Stimulated activated CD4-positive, alpha-beta T cell treated with anti-CD3 and anti-CD28 coated beads, TNF-alpha, amount 100 ng/mL, for 48 hours (primary cell): ENCODE measurements around the gene DNAJC8.

ENCODE experiments used
- DNase-seq, 3 donors: peaks; one replicate each; pipeline ENCODE4 v3.0.0-alpha.2; 2020; ENCODE audit warnings: low read depth in 3 of 3

DNAJC8 gene, protein sequence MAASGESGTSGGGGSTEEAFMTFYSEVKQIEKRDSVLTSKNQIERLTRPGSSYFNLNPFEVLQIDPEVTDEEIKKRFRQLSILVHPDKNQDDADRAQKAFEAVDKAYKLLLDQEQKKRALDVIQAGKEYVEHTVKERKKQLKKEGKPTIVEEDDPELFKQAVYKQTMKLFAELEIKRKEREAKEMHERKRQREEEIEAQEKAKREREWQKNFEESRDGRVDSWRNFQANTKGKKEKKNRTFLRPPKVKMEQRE

DNA sequence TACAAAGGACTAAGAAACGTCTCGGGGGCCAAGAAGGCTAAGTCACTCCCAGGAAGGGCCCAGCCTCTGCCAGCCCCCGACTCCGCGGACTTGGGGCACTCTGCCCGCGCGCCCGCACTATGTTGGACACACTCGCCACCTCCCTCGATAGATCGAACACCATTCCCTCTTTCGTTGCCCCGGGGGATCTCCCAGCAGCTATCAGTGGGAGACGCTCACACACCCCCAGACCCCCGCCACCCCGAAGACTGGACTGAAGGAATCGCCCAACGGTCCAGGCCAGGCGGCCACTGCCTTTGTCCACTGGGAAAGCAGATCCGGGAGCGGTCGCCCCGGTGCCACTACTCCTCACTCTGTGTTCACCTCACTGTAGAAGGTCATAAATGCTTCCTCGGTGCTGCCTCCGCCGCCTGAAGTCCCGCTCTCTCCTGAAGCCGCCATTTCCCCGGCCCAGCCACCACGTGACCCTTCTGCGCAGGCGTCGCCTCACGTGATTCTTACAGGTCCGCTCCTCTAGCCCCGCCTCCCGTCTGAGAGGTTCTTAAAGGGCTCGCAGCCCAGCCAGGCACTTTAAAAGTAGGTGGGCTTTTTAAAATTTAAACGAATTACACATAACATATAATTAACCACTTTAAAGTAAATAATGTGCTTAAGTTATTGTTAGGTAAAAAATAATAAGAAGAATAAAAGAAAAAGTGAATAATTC lies at the start of gene DNAJC8:
DNAJC8 (minus strand) TSS at position 472 of the 706 bp plus-strand sequence; CDS start at position 441, 31 bp downstream.
- DNase-seq = peak; percentile 90 to 97 (median 92)

DNA sequence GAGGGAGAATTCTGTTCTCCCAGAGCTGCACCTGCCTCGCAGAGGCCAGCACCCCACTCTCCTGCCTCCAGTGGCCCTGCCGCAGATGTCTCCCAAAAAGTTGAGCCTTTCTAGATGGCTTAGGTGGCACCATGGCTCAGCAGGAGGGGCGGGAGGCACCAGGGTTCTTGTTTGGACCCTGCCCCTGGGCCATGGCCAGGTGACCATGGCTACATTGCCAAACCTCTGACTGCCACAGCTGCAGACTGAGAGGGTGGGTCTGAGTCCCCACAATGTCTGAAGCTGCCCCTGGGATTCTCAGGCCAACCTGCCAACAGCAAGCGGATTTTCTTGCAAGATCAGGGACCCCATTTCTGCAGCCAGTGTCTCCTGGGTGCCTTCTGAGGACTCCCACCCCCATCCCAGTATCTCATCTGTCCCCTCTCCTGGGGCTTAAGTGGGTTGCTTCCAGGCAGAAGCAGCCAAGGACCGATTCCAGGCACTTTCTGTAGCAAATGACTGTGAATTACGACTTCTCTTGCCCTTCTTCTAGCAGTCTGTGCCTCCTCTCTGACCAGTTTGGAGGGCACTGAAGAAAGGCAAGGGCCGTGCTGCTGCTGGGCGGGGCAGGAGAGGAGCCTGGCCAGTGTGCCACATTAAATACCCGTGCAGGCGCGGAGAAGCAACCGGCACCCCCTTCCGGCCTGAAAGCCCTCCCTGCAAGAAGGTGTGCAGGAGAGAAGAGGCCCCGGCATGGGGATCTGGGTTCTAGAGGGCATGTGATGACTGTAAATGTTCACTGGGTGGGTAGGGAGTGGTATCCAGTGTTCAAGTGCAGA lies 49.0 kb upstream of the DNAJC8 start:
- DNase-seq = no peak

DNA sequence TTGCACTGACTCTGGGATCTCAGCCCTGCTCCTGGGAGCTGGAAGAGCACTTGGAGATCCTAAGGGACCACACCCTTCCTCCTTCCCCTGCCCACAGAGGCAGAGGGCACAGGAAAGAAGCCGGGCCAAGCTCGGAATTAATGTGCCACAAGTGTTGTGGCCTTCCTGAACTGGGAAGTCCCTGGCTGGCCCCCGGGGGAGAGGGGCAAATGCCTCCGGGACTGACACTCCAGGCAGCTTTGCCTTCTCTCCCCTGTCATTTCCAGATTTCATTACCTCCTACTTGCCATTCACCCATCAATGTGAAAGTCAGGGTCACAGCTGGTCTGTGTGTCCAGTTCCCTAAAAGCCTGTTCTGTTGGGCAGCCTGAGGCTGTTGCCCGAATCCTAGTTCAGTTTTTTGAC lies 48.1 kb upstream of the DNAJC8 start:
- no peak for DNase-seq

DNA sequence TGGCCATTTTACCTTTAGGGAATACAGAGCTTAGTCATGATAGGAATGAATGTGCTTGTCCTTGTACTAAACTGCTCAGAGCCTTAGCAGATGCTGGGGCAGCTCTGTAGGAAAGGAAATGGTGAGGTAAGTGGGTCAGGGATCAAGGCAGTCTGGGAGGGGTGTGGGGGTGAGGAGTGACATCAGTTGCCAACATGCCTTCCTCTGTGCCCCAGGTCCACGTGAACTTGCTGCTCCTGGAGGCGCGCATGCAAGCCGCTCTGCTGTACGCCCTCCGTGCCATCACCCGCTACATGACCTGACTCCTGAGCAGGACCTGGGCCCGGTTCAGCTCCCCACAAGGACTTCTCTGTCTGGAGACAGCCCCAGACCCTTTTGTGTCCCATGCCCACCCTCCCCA lies 47.7 kb upstream of the DNAJC8 start:
- no peak for DNase-seq

DNA sequence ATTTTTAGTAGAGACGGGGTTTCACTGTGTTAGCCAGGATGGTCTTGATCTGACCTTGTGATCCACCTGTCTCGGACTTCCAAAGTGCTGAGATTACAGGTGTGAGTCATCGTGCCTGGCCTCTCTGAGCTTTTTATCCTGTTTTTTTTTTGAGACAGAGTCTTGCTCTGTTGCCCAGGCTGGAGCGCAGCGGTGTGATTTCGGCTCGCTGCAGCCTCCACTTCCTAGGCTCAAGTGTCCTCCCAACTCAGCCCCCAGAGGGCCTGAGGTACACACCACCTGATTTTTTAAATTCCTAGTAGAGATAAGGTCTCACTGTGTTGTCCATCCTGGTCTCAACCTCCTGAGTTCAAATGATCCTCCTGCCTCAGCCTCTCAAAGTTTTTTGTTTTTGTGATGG lies 46.9 kb upstream of the DNAJC8 start:
- no peak for DNase-seq

DNA sequence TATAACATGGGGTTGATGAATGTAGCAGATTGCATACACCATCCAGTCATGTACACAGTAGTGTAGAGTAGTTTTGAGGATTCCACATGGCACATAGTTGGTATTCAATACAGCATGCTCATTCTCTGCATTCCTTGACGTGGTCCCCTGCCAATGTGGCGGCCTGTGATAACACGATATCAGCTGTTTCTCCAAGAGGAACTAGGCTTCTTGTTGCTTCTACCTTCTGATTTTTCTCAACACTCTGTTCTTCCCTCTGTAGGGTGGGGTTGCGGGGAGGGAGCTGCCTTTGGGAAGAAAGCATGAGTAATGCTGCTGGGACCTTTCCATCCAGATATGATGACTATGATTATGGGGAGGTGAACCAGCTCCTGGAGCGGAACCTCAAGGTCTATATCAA lies 45.9 kb upstream of the DNAJC8 start:
- no peak for DNase-seq

DNA sequence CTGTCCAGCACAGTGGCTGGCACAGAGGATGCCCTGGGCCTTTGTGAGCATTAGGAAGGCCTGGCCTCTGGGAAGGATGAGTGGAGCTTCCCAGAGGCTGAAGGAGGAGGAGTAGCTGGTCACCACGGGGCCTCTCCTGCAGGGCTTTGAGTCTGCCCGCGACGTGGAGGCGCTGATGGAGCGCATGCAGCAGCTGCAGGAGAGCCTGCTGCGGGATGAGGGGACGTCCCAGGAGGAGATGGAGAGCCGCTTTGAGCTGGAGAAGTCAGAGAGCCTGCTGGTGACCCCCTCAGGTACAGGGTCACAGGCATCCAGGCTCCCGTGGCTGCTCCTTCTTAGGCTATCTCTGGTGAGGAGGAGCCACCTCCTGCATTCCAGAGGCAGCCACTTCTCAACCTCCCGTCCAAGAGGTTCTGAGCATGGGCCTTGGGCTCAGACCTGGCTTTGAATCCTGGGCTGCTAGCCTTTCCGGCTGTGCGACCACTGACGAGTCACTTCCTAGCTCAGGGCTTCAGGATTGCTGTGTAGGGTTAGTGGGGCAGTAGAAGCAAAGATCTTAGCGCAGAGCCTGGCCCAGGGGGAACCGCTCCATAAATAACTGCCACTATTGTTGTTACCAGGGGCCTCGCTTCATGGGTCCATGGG lies 40.5 kb upstream of the DNAJC8 start:
- DNase-seq = no peak

DNA sequence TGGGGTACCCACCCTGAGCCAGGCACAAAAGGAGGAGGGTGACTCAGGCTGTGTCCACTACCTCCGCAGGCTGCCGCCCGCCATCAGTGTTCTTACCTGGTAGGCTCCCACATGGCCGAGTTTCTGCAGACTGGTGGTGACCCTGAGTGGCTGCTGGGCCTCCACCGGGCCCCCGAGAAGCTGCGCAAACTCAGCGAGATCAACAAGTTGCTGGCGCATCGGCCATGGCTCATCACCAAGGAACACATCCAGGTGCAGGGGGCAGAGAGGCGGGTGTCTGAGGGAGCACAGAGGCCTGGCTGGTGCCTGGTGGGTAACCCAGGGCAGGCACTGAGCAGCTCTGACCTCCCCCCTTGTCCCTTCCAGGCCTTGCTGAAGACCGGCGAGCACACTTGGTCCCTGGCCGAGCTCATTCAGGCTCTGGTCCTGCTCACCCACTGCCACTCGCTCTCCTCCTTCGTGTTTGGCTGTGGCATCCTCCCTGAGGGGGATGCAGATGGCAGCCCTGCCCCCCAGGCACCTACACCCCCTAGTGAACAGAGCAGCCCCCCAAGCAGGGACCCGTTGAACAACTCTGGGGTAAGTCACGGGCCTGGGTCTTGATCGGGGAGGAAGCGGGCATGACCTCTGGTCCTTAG lies 39.5 kb upstream of the DNAJC8 start:
- no peak for DNase-seq

DNA sequence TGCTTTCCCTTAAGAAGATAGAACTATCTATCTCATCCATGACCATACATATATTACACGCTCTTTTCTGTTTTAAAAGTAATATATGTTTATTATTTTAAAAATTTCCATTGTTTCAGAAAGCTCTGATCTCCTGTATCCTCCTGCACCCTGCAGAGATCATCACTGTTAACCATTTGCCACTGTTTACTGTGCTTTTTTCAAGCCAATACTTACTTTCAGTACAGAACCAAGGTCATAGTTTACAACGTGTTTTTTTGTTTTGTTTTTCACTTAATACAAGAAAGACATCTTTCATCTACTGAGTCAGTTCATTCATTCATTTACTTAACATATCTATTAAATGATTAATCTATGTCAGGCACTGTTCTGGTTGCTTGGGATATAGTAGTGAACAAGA lies 36.7 kb upstream of the DNAJC8 start:
- no peak for DNase-seq

DNA sequence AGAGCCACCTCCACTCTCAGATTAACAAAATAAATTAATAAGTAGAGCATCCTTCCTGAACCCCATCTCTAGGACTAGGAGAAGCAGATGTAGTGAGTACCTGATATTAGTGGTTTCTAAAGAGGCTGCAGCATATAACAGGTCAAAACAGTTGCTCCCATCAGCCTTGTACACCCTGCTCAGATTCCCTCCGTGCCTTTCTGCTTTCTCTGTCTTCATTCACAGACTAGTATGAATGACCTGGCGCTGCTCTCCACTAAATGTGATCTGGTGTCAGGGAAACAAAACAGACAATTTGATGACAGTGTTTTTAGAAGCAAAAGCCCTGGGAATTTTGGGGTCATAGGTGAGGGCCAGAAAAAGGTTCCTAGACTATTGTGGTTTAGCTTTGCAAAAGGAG lies 34.8 kb upstream of the DNAJC8 start:
- no peak for DNase-seq

DNA sequence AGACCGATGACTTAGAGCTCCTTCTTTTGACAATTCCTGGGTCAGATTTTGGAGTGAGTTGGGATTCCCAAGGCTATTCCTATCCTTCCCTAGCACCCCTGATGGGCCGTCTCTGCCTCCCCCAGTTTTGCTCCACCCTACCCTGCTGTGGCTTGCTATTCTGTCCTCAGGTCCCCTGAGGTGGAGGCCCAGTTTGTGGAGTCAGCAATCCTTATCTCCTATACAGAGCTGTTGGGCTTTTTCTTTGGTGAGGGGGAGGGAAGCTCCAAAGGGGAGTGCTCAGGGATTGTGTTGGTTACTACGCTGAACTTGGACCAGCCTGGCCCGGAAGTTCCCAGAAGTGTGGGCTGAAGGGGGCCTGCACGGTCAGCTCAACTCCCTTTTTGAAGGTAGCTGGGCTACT lies 34.1 kb upstream of the DNAJC8 start:
- DNase-seq = no peak

DNA sequence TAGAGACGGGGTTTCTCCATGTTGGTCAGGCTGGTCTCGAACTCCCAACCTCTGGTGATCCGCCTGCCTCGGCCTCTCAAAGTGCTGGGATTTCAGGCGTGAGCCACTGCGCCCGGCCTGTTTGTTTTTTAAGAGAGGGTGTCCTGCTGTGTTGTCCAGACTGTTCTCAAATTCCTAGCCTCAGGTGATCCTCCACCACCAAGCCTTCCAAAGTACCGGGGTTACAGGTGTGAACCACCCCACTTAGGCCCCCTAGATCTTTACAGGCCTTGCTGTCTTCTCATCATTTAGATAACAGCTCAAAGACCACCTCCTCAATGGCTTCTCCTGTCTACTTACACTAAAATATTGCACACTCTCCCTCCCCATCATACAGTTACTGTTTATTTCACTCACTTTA lies 32.7 kb upstream of the DNAJC8 start:
- DNase-seq = no peak

DNA sequence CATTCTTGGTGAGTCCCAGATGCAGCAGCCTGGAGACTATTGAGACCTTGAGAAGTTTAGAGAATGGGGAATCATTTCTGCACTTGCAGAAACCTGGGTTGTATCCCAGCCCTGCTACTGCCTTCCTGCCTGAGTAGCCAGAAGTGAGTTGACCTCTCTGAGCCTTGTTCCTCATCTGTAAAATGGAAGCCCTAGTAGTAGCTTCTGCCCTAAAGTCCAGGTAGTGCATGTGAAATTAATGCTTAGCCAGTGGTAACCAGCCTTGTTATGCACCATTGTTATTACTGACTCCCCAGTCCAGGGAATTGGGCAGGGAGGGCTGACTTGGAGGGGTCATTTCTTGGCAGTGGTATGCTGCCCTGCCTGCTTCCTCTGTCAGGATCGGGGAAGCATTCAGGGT lies 32.1 kb upstream of the DNAJC8 start:
- no peak for DNase-seq

DNA sequence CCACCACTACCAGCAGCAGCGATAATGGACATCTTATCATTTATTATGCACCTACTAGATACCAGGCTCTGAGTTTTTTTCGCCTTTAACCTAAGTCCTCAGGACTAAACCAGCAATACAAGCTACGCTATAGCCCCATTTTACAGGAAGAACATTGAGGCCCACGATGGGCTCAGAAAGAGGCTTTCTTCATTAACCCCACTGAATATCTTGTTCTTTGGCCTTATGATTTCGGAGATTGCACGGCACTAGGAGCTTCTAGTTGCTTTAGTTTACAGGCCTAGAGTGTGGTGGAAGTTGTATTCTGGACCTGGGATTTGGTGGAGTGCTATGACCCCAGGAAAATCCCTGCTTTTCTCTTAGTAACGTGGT lies 28.0 kb upstream of the DNAJC8 start:
- DNase-seq = no peak

DNA sequence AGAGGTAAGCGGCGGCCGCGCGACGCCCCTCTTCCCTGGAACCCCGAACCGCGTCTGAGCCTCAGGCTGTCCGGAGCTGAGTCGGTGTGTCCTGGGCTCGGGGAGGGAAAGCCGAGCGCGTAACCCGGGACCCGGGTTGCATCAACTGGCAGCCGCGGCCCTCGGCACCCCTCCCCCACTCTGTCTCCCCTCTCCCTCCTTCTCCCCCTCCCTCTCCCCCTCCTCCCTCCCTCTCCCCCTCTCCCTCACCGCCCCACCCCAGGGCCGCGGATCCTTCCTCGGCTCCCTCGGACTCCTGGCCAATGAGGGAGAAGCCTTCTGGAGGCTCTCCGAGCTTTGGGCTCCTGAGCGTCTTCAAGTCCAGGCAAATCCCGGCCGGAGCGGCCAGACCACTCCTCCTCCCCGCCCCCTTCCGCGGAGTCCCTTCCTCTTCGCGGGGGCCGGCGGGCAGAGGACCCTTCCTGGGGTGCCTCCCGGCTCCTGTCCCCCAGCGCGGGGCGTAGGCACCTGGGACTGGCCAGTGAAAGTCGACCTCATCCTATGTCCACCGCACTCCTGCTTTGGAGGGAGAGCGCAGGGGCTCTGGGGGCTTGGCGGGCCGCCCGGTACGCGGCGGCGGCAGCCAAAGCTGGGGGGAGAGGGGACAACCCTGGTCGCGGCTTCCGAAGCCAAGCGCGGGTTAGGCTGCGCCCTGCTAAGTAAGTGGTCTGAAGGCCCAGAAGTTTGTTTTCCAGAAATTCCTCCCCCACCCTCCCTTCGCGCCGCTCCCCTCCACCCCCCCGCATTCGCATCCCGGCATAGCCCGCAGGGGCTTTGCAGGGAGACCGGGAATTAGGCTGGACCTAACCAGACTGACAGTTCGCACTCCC lies 27.3 kb upstream of the DNAJC8 start:
- no peak for DNase-seq

DNA sequence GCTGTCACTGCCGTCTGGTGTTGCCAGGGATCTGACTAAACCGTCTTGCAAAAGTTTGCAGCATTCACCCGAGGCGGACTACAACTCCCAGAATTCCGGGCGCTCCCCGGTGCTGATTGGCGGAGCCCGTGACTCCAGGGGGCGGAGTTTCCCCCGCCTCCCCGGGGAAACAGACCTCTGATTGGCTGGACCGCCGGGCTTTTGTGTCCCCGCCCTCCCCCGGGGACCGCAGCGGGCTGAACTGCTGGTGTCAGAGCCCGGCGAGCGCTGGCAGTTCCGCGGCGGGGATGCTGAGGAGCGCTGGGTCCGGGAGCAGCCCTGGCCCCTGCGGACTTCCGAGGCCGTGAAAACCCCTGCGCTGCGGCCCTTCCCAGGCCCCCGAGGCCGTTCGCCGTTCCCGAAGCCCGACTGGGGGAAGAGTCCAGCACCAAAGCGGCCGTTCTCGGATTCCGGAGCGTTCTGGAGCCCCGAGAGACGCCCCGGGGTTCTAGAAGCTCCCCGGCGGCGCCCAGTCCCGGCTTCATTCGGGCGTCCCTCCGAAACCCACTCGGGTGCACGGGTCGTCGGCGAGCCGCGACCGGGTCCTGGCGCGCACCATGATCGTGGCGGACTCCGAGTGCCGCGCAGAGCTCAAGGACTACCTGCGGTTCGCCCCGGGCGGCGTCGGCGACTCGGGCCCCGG lies 26.6 kb upstream of the DNAJC8 start, which contains the start of gene SESN2:
SESN2 (plus strand) TSS at position 267 of the 682 bp plus-strand sequence; CDS start at position 597, 330 bp downstream.
- DNase-seq = peak; percentile 98 to 100 (median 100)

DNA sequence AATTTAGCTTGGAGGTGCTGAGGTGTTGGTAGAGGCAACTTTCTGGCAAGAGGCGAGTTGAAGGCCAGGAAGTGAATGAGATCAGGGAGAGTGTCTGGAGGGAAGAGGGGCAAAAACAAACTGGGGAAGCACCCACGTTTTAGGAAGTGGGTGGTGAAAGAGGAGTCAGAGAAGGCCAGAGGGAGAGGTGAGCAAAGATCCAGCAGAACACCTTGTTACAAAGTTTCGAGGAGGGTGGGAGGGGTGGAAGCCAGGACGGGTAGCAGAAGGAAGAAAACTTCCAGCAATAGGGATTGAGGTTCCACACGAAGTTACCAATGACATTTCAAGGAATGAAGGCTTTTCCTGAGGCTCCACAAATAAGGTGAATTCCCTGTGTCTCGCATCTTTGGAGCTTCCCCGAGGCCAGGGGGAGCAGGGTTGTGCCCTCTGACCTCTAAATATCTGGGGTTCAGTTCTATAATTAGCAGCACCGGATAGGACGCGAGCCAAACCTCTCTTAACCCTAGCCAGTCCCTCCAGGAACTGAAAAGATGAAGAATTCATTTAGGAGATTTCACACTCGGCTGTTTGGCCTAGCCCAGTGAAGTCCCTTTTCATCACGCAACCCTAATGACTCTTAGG lies 25.9 kb upstream of the DNAJC8 start:
- DNase-seq = no peak

DNA sequence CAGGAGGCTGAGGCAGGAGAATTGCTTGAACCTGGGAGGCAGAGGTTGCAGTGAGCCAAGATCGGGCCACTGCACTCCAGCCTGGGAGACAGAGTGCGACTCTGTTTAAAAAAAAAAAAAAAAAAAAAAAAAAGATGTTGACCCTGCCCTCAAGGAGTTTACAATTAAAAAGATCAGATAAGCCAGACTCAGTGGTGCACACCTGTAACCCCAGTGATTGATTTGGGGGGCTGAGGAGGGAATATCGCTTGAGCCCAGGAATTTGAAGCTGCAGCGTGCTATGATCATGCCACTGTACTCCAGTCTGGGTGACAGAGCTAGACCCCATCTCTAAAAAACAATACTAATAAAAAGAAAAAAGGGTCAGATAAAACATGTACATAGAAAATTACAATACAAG lies 24.9 kb upstream of the DNAJC8 start:
- DNase-seq = no peak

DNA sequence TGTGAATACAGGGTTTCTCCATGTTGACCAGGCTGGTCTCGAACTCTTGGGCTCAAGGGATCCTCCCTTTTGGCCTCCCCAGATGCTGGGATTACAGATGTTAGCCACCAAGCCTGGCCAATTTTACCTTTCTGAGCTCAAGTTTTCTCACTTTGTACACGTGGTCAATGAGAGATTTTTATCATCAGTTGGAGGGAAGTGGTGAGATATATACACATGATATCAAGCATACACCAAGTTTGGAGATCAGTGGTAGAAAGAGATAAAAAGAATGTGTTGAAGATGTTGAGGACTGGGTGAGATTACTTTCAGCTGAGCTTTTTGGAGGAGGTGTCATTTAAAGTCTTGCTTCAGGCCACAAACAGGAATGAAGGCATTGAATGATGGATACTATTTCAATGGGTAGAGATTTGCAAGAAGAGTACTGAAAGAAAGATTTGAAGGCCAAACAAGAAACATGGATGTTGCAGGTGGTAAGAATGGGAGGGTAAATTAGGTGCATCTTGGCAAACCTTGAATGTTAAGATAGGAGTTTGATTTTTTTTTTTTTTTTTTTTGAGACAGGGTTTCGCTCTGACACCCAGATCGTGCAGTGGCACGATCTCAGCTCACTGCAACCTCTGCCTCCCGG lies 23.5 kb upstream of the DNAJC8 start:
- DNase-seq = no peak
